K562 (cell line): ENCODE data around the gene ACOT9.

Source experiments
- CBX1 ChIP-seq: sonication (generic); IDR thresholded peaks from 2 replicates; pipeline ENCODE4 v1.6.1; 2016; ENCODE audit warnings: antibody characterized with exemption, low read depth, mild to moderate bottlenecking
- FOXM1 ChIP-seq, 2 experiments: fragments of 450-650 bp in 1 of 2; sonication (generic) in 1 of 2; formaldehyde crosslinking in 1 of 2; IDR thresholded peaks; 2 replicates each; pipeline versions ENCODE4 v1.6.1 to v1.9.0; 2017 to 2022; ENCODE audit warnings: low read depth in 2 of 2, mild to moderate bottlenecking in 2 of 2, missing genetic modification reagents in 1 of 2, moderate library complexity in 1 of 2
- KAT2B ChIP-seq: IDR thresholded peaks from one replicate; pipeline ENCODE4 v1.6.1; 2012; ENCODE audit warnings: low read depth, mild to moderate bottlenecking, control low read depth, inconsistent platforms, low read length, moderate library complexity
- POLR2A ChIP-seq: fragments of 450-650 bp; conservative IDR thresholded peaks from 2 replicates; pipeline ENCODE4 v1.6.1; 2016
- ZNF143 ChIP-seq: sonication (generic); formaldehyde crosslinking; IDR thresholded peaks from 2 replicates; pipeline ENCODE4 v1.9.0; 2022; ENCODE audit warnings: mild to moderate bottlenecking, missing genetic modification reagents
- ZNF764 ChIP-seq: fragments of 250-450 bp; sonication (Bioruptor Pico); IDR thresholded peaks from 2 replicates; pipeline ENCODE4 v1.4.0; 2020; ENCODE audit warnings: low read depth, mild to moderate bottlenecking, moderate library complexity
- TF ChIP-seq, protein P1 (sequence below), 3 experiments: IDR thresholded peaks in 2 of 3; conservative IDR thresholded peaks in 1 of 3; 2 replicates each; pipeline ENCODE4 v1.5.1; 2011 to 2012; ENCODE audit warnings: low read length in 3 of 3, mild to moderate bottlenecking in 3 of 3, control low read depth in 2 of 3, improper control_type of control experiment in 1 of 3, inconsistent platforms in 1 of 3, low read depth in 1 of 3, mixed read lengths in 1 of 3, moderate library complexity in 1 of 3; ENCODE audit not compliant: insufficient read depth in 2 of 3
- TF ChIP-seq, protein P2 (sequence below): fragments of 150-350 bp; IDR thresholded peaks from 2 replicates; pipeline ENCODE4 v1.6.1; 2014; ENCODE audit warnings: low read depth, mild to moderate bottlenecking, low read length, borderline replicate concordance
- TF ChIP-seq, protein P3 (sequence below): fragments of 450-650 bp; formaldehyde crosslinking; IDR thresholded peaks from 2 replicates; pipeline ENCODE4 v1.4.0; 2022; ENCODE audit warnings: missing genetic modification characterization

DNA sequence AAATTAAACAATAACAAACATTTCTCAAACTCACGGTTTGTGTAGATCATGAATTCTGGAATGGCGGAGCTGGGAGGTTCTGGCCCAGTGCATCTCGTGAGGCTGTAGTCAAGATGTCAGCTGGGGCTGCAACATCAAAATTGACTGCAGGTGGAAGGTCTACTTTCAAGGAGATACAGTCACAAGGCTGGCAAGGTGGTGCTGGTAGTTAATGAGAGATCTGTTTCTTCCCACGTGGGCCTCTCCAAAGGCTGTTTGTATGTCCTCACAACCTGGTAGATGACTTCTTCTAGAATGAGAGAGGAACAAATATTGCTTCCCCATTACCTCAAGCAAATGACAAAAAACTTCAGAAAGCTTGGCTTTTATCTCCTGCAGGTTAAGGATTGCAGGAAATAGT lies 83.7 kb downstream of the ACOT9 start:
- TF ChIP-seq KAT2B (no peak), CBX1 (no peak), ZNF143 (no peak), POLR2A (no peak), ZNF764 (no peak), FOXM1 (IDR thresholded peaks at IDR 0.05; ENCODE audit: low read depth) (no peak), FOXM1 (CRISPR knock-in tag; IDR thresholded peaks at IDR 0.05; ENCODE audit: low read depth) (no peak)
- TF ChIP-seq, protein P1, sequence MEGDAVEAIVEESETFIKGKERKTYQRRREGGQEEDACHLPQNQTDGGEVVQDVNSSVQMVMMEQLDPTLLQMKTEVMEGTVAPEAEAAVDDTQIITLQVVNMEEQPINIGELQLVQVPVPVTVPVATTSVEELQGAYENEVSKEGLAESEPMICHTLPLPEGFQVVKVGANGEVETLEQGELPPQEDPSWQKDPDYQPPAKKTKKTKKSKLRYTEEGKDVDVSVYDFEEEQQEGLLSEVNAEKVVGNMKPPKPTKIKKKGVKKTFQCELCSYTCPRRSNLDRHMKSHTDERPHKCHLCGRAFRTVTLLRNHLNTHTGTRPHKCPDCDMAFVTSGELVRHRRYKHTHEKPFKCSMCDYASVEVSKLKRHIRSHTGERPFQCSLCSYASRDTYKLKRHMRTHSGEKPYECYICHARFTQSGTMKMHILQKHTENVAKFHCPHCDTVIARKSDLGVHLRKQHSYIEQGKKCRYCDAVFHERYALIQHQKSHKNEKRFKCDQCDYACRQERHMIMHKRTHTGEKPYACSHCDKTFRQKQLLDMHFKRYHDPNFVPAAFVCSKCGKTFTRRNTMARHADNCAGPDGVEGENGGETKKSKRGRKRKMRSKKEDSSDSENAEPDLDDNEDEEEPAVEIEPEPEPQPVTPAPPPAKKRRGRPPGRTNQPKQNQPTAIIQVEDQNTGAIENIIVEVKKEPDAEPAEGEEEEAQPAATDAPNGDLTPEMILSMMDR (IDR thresholded peaks at IDR 0.05 in 2 of 3, conservative IDR thresholded peaks at IDR 0.05 in 1 of 3; ENCODE audit: insufficient read depth in 2 of 3, low read depth in 1 of 3, low read length in 3 of 3): no peak
- TF ChIP-seq, protein P2, sequence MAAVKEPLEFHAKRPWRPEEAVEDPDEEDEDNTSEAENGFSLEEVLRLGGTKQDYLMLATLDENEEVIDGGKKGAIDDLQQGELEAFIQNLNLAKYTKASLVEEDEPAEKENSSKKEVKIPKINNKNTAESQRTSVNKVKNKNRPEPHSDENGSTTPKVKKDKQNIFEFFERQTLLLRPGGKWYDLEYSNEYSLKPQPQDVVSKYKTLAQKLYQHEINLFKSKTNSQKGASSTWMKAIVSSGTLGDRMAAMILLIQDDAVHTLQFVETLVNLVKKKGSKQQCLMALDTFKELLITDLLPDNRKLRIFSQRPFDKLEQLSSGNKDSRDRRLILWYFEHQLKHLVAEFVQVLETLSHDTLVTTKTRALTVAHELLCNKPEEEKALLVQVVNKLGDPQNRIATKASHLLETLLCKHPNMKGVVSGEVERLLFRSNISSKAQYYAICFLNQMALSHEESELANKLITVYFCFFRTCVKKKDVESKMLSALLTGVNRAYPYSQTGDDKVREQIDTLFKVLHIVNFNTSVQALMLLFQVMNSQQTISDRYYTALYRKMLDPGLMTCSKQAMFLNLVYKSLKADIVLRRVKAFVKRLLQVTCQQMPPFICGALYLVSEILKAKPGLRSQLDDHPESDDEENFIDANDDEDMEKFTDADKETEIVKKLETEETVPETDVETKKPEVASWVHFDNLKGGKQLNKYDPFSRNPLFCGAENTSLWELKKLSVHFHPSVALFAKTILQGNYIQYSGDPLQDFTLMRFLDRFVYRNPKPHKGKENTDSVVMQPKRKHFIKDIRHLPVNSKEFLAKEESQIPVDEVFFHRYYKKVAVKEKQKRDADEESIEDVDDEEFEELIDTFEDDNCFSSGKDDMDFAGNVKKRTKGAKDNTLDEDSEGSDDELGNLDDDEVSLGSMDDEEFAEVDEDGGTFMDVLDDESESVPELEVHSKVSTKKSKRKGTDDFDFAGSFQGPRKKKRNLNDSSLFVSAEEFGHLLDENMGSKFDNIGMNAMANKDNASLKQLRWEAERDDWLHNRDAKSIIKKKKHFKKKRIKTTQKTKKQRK: no peak
- TF ChIP-seq, protein P3, sequence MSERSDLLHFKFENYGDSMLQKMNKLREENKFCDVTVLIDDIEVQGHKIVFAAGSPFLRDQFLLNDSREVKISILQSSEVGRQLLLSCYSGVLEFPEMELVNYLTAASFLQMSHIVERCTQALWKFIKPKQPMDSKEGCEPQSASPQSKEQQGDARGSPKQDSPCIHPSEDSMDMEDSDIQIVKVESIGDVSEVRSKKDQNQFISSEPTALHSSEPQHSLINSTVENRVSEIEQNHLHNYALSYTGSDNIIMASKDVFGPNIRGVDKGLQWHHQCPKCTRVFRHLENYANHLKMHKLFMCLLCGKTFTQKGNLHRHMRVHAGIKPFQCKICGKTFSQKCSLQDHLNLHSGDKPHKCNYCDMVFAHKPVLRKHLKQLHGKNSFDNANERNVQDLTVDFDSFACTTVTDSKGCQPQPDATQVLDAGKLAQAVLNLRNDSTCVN (CRISPR knock-in tag): no peak
